ENCODE measurements around the gene HNRNPAB. TPM values are rescaled to one million over a fixed set of nuclear protein-coding genes. Genes with fewer than 3 reads are reported as not detected.

Gene HNRNPAB
- total RNA-seq, 4 donors from 2014 or later = 74.8 to 135 (median 81.4) TPM

DNA sequence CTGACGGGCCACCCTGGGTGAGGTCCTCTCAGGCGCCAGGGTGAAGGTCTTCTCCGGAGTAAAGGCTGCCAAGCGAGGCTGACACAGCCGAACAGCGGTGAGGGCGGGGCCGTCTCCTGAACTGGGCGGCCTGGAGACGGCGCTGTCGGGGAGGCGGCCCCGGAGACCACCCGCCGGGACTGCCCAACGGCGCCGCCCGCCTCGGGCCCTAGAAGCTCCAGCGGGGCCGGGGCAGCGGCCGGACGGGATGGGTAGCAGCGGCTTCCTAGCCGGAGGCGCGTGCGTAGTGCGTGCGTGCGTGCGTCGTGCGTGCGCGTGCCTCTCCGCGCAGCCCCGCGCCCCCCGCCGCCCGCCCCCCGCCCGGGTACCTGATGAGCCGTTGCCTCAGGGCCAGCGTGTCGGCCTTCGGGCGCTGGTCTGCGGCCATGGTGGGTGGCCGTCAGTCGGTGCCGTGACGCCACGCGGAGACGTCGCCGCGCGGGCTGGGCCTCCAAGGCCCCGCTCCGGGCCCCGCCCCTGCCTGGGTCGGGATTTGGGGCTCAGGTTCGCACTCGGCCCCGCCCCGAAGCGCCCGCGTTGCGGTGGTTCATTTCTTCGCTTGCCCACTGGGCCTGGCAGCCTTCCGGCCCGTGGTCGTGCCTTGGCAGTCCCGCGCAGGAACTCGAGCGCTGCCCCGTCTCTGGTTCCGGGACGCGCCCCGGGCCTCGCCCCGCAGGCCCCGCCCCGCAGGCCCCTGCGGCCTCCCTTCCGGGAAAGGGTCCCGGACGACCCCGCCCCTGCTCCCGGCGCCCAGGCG lies 28.0 kb downstream of the HNRNPAB start, which contains the start of gene PHYKPL:
Gene PHYKPL (minus strand): TSS at position 679 of the 796 bp plus-strand sequence. CDS start 252 bp downstream, at position 427.
- peaks cover 0 to 59% (median 16%) of the 10 kb centered on the region in 4 donors for H3K4me1 ChIP-seq
- no peaks in the 10 kb centered on the region for H3K9me3 ChIP-seq
- H3K4me3 ChIP-seq = peak within 1 kb of the TSS; percentile 68 to 96 (median 85)
- DNase-seq = peak; percentile 67 to 87 (median 86)
- TF ChIP-seq, protein P1, sequence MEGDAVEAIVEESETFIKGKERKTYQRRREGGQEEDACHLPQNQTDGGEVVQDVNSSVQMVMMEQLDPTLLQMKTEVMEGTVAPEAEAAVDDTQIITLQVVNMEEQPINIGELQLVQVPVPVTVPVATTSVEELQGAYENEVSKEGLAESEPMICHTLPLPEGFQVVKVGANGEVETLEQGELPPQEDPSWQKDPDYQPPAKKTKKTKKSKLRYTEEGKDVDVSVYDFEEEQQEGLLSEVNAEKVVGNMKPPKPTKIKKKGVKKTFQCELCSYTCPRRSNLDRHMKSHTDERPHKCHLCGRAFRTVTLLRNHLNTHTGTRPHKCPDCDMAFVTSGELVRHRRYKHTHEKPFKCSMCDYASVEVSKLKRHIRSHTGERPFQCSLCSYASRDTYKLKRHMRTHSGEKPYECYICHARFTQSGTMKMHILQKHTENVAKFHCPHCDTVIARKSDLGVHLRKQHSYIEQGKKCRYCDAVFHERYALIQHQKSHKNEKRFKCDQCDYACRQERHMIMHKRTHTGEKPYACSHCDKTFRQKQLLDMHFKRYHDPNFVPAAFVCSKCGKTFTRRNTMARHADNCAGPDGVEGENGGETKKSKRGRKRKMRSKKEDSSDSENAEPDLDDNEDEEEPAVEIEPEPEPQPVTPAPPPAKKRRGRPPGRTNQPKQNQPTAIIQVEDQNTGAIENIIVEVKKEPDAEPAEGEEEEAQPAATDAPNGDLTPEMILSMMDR (IDR thresholded peaks at IDR 0.05) = peak in 1 of 6 experiments; percentile 6
- peak; percentile 48 to 55 for TF ChIP-seq POLR2A (IDR thresholded peaks at IDR 0.05)
- H3K27ac ChIP-seq = peak within 1 kb of the TSS; percentile 95 to 98 (median 97)
- H3K36me3 ChIP-seq = peaks cover 0 to 35% (median 0%) of the 10 kb centered on the region in 3 donors
- H3K27me3 ChIP-seq = no peaks in the 10 kb centered on the region

DNA sequence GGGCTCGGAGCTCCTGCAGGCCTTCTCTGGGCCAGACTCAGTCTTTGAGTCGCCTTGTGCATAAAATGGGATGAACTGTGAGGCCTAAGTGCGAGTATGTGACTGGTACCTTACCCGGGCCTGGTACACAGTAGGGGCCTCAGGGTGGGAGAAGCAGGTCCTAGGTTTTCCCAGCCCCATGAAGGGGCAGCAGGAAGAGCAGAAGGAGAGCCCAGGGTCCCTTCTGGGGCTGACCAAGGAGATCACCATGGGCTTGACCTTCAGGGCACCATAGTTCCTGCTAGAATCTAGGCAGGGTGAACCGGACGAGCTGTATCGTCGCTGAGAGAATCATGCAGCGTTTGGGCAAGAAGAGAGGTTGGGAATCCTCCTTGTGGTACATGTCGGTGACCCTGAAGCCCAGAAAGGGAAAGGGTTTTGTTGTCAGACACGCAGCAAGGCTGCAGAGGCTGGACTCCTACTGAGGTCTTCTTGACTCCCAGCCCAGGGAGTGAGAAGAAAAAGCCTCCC lies 28.6 kb downstream of the HNRNPAB start:
- peak overlapping the region; percentile 68 to 96 (median 85) for H3K4me3 ChIP-seq
- no peaks in the 10 kb centered on the region for H3K27me3 ChIP-seq
- no peak for DNase-seq
- H3K27ac ChIP-seq = peak overlapping the region; percentile 95 to 98 (median 97)
- peaks cover 0 to 29% (median 0%) of the 10 kb centered on the region in 3 donors for H3K36me3 ChIP-seq
- no peaks in the 10 kb centered on the region for H3K9me3 ChIP-seq
- peaks cover 5 to 59% (median 22%) of the 10 kb centered on the region in 4 donors for H3K4me1 ChIP-seq
- TF ChIP-seq POLR2A (IDR thresholded peaks at IDR 0.05) = no peak
- TF ChIP-seq, protein P1 (IDR thresholded peaks at IDR 0.05) = no peak

DNA sequence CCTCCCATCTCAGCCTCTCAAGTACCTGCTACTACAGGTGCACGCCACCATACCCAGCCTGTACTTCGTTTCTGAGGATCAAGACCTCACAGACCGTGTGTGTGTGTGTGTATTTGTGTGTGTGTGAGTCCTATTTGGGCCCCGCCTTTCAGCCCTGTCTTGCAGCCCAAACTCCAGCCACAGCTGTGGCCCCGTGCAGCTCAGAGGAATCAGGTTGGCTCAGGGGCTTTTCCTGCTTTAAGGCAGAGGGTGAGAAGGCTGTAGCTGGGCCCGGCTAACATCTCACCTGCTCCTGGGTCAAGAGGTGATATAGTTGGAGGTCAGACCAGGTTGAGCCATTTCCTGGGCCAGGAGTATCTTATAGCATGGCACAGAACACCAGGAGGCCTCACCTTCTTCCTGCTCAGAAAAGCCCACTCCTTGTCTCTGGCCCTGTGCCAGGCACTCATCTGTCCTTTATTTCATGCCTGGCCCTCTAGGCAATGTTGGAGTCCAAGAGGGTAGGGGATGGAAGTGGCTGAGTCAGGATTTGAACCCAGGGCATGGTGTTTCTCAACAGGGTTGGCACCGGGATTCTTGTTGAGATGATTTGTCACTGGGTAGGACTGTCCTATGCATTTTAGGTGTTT lies 29.9 kb downstream of the HNRNPAB start:
- Histone ChIP-seq H3K27me3 (no peaks in the 10 kb centered on the region), H3K9me3 (no peaks in the 10 kb centered on the region), H3K27ac (peak overlapping the region in 1 of 4 donors; percentile 10), H3K4me3 (no peak overlapping the region), H3K36me3 (peaks cover 0 to 18% (median 0%) of the 10 kb centered on the region in 3 donors), H3K4me1 (peaks cover 5 to 64% (median 35%) of the 10 kb centered on the region in 4 donors)
- DNase-seq = no peak
- TF ChIP-seq POLR2A (IDR thresholded peaks at IDR 0.05) = no peak
- TF ChIP-seq, protein P1 (IDR thresholded peaks at IDR 0.05) = no peak

DNA sequence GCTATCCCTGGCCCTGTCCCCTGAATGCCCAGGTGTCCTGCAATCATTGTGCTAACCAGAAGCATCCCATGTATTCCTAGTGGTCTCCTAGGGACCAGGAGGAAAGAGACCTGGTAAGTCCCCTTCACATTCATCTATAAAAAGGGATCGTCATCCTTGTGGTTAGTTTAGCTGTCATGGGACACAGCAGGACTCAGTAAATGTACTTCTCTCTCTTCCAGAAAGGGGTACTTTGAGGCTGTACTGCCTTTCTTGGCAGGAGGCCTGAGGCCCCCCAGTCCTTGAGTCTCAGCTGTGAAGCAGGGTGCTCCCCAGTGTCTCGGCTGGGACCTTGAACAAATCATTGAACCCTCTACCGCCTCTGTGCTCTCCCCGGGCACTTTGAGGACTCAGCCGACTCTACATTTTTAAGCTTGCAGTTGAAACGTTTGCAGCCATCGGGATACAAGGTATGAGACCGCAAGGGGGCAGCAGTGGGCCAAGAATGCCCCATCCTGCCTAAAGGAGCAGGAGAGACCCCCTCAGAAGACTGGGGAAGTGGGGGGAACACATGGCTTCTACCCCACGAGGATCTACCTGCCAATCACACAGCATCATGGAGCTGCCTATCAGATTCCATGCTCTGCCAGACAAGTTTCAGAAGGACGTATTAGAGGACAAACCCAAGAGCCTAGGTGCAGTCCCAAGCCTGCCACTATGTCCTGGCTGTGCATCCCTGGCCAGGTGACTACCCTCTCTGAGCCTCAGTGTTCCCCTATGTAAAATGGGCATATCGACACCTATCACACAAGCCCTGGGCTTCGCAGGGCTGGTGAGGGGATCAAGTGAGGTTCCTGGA lies 30.6 kb downstream of the HNRNPAB start:
- TF ChIP-seq, protein P1 (IDR thresholded peaks at IDR 0.05) = peak; percentile 39 to 73 (median 66)
- no peak for TF ChIP-seq POLR2A (IDR thresholded peaks at IDR 0.05)
- Histone ChIP-seq H3K27me3 (no peaks in the 10 kb centered on the region), H3K36me3 (peaks cover 0 to 10% (median 0%) of the 10 kb centered on the region in 3 donors), H3K9me3 (no peaks in the 10 kb centered on the region), H3K4me3 (no peak overlapping the region), H3K4me1 (peaks cover 5 to 60% (median 34%) of the 10 kb centered on the region in 4 donors), H3K27ac (peak overlapping the region in 1 of 4 donors; percentile 47)
- DNase-seq = peak; percentile 79 to 92 (median 81)

DNA sequence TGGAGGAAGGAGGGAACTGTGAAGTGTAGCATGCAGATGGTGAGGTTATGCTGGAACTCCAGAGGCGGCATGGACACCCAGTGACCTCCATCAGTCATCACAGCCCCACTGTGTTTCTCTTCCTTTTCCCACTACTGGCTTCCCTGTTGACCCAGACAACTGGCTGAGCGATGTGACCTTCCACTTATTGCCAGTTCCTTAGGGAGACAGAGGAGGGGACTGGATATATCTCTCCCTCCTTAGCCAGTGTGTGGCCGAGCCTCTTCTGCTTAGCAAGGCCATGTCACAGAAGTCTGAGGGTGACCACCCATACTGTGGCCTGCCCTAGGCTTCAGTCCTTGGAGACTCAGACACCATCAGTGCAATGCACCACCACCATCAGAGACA lies 31.2 kb downstream of the HNRNPAB start:
- TF ChIP-seq, protein P1 (IDR thresholded peaks at IDR 0.05) = no peak
- no peak for TF ChIP-seq POLR2A (IDR thresholded peaks at IDR 0.05)
- DNase-seq = no peak
- H3K27ac ChIP-seq = no peak overlapping the region

More for the DNA sequence above, 31.2 kb downstream of the HNRNPAB start:
- H3K4me3 ChIP-seq = no peak overlapping the region
- peaks cover 0 to 4% (median 0%) of the 10 kb centered on the region in 3 donors for H3K36me3 ChIP-seq
- no peaks in the 10 kb centered on the region for H3K27me3 ChIP-seq
- peaks cover 5 to 59% (median 34%) of the 10 kb centered on the region in 4 donors for H3K4me1 ChIP-seq
- H3K9me3 ChIP-seq = no peaks in the 10 kb centered on the region
